ENCODE data around the gene LYPD4. TPM values are rescaled to one million over a fixed set of nuclear protein-coding genes. Genes with fewer than 3 reads are reported as not detected.

Gene LYPD4, protein sequence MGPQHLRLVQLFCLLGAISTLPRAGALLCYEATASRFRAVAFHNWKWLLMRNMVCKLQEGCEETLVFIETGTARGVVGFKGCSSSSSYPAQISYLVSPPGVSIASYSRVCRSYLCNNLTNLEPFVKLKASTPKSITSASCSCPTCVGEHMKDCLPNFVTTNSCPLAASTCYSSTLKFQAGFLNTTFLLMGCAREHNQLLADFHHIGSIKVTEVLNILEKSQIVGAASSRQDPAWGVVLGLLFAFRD
- total RNA-seq (2022; extraction: Qiagen RNA extraction; ENCODE audit: low read depth) = not detected in 5 replicates

DNA sequence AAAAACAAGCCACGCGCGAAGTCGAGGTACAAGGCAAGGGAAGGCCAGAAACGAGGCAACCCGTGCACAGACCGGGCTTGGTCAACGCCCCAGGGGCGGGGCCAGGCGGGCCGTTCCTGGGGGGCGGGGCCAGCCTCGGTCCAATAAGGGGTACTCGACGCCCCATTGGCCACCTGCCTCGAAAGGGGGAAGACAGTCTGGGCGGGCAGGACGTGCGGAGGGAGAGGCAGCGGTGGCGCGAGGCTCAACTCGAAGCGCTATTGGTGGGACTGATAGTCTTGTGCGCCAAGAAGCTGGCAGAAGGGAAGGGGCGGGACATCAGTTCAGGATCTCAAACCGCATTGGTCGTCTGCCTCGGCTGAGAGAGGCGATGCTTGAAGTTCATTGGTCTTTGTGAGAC, at the start of gene LYPD4:
Gene LYPD4 (minus strand): TSS at position 83 of the 400 bp plus-strand sequence. CDS start 5,398 bp downstream, outside the sequence.

DNA sequence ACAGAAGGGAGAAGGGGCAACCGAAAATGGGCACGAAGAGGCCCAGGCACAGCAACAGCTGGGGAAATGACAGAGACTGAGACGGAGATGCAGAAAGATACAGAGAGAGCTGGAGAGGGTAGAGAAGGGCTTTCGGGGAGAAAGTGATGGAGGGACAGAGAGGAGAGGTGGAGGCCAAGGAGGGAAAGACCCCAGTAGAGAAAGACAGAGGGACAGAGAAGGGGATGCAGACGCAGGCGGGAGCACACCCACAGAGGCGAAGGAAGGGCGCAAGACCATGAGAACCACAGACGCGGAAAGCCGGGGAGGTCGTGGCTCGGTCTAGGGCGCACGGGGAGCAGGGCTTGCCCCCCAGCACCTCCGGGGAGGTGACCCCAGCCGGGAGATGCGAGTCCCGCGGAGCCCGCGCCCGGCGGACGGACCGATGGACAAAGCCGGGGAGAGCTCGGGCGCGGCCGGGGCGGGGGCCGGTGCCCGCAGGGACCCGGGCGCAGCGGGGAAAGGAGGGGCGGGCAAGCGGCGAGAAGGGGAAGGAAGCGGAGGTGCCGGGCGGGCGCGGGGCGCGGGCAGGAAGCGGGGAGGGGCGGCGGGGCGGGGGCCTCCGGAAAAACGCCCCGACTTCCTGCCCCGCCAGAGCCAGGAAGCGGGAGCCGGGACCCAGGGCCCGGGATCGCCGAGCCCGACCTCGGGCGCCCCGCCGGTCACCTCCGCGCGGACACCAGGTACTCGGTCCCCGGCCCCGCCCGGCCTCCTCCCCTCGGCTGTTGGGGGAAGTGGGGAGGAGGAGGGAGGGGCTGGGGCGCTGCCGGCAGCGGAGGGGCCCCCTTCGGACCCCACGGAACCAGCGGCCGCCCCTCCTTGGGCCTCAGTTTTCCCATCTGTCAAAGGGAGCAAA, 38.3 kb upstream of the LYPD4 start, which contains the start of gene ARHGEF1:
Gene ARHGEF1 (plus strand): TSS at position 617 of the 895 bp plus-strand sequence. CDS start 4,899 bp downstream, outside the sequence.

DNA sequence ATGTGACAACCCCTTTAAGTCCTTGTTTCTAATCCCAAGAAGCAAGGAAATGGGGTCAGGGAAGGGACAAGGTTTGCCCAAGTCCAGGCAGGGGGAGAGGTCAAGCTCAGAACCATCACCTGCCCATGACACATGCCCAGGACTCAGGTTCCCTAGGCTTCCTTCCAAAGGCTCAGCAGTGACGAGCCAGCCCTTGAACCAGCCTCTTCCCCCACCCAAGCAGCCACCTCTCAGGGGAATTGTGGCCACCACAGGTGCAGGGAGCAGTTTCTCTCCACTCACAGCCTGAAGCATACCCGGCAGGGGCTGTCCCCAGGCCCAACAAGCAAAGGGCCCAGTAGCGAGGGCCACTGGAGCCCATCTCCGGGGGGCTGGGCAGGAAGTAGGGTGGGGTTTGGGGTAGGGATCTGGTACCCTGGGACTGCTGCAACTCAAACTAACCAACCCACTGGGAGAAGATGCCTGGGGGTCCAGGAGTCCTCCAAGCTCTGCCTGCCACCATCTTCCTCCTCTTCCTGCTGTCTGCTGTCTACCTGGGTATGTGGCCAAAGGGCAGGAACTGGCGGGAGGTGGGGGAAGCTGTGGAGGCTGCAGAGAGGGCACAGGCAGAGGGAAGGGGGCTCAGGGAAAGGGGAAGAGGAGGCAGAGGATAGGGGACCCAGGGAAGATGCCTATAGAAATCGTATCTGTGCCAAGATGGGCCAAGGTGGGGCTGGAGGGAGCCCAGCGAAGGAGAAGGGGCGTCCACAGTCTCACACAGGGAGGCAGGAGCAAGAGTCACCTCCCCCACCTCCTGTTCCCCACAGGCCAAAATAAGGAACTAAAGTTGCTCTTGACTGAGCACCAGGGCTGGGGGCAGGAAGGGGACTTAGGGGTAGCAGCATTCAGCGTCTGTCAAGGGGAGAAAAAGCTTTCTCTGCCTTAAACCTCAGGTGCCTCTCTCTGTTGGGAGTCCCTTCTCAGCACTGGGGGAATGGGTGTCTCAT, 32.7 kb upstream of the LYPD4 start, which contains the start of gene CD79A:
Gene CD79A (plus strand): TSS at position 433 of the 986 bp plus-strand sequence. CDS start 26 bp downstream, at position 459.

DNA sequence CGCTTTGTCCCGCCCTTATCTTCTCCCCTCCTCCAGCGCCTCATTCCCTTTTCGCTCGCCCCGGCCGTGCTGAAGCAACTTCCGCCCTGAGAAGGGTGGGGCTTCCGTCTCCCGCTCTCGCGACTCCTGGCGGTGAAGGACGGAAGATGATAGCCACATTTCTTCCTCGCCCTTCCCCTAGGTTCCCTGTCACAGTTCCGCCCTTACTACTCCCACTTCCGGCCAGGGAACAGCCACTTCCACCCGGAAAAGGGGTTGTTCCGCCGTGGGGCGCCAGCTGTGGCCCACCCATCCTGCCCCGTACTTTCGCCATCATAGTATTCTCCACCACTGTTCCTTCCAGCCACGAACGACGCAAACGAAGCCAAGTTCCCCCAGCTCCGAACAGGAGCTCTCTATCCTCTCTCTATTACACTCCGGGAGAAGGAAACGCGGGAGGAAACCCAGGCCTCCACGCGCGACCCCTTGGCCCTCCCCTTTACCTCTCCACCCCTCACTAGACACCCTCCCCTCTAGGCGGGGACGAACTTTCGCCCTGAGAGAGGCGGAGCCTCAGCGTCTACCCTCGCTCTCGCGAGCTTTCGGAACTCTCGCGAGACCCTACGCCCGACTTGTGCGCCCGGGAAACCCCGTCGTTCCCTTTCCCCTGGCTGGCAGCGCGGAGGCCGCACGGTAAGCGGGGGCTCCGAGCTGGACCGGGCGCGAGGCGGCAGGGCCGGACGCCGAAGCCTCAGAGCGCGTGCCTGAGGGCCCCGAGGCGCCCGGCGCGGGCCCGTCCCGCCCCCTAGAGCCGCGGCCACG, 15.3 kb upstream of the LYPD4 start, which contains the start of gene RPS19:
Gene RPS19 (plus strand): TSS at position 638 of the 801 bp plus-strand sequence. CDS start 520 bp downstream, outside the sequence.

DNA sequence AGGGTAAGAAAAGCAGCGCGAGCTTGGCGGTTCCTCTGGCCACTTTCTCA, 343 bp upstream of the LYPD4 start, which contains the start of gene DMRTC2:
Gene DMRTC2 (plus strand): TSS at position 42 of the 50 bp plus-strand sequence. CDS start 2,387 bp downstream, outside the sequence.

DNA sequence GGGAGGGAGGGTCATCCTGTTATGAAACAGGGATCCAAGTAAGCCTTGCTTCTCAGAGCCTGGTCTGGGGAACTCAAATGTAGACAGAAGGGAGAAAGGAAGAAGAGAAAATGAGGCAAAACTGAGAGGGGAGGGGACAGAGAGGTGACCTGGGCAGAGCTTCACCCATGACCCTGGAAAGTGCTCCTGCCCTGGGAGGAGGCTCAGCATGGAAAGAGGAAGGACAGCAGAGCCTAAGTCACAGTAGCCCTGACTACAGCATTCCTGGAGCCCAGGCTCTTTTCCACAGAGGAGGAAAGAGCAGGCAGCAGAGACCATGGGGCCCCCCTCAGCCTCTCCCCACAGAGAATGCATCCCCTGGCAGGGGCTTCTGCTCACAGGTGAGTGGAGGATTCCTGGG, 48.1 kb downstream of the LYPD4 start, which contains the start of gene CEACAM3:
Gene CEACAM3 (plus strand): TSS at position 226 of the 400 bp plus-strand sequence. CDS start 91 bp downstream, at position 317.

Other genes with a start within 250 kb of the LYPD4 start
- gene CEACAM4, start 217.6 kb downstream of the LYPD4 start, total RNA-seq (2022; extraction: Qiagen RNA extraction; ENCODE audit: low read depth) = not detected in 5 replicates
- 0.05 to 0.08 TPM in 2 of 5 replicates, not detected in the others for gene CEACAM7, start 156.4 kb downstream of the LYPD4 start, total RNA-seq (2022; extraction: Qiagen RNA extraction; ENCODE audit: low read depth)
- 1.8 to 2.6 TPM (median 2.4 TPM) in 5 replicates for gene CEACAM5, start 136.1 kb downstream of the LYPD4 start, total RNA-seq (2022; extraction: Qiagen RNA extraction; ENCODE audit: low read depth)
- gene CEACAM6, start 89.2 kb downstream of the LYPD4 start, total RNA-seq (2022; extraction: Qiagen RNA extraction; ENCODE audit: low read depth) = 20.9 to 30.9 TPM (median 27.0 TPM) in 5 replicates
- gene CEACAM3, start 48.1 kb downstream of the LYPD4 start, total RNA-seq (2022; extraction: Qiagen RNA extraction; ENCODE audit: low read depth) = not detected in 5 replicates
- not detected in 5 replicates for gene DMRTC2, start 359 bp upstream of the LYPD4 start, total RNA-seq (2022; extraction: Qiagen RNA extraction; ENCODE audit: low read depth)
- gene RPS19, start 15.6 kb upstream of the LYPD4 start, total RNA-seq (2022; extraction: Qiagen RNA extraction; ENCODE audit: low read depth) = 8,700 to 10,627 TPM (median 8,984 TPM) in 5 replicates
- gene CD79A, start 32.6 kb upstream of the LYPD4 start, total RNA-seq (2022; extraction: Qiagen RNA extraction; ENCODE audit: low read depth) = 1.1 to 1.2 TPM (median 1.1 TPM) in 5 replicates
- 78.2 to 125 TPM (median 109 TPM) in 5 replicates for gene ARHGEF1, start 38.5 kb upstream of the LYPD4 start, total RNA-seq (2022; extraction: Qiagen RNA extraction; ENCODE audit: low read depth)
- 0.20 to 0.45 TPM (median 0.28 TPM) in 5 replicates for gene ERFL, start 83.8 kb upstream of the LYPD4 start, total RNA-seq (2022; extraction: Qiagen RNA extraction; ENCODE audit: low read depth)
- gene RABAC1, start 114.6 kb upstream of the LYPD4 start, total RNA-seq (2022; extraction: Qiagen RNA extraction; ENCODE audit: low read depth) = 198 to 238 TPM (median 225 TPM) in 5 replicates
- 4.1 to 5.7 TPM (median 4.9 TPM) in 5 replicates for gene ATP1A3, start 149.5 kb upstream of the LYPD4 start, total RNA-seq (2022; extraction: Qiagen RNA extraction; ENCODE audit: low read depth)
- 0.41 to 0.65 TPM (median 0.54 TPM) in 5 replicates for gene GRIK5, start 225.5 kb upstream of the LYPD4 start, total RNA-seq (2022; extraction: Qiagen RNA extraction; ENCODE audit: low read depth)
- gene ZNF574, start 231.5 kb upstream of the LYPD4 start, total RNA-seq (2022; extraction: Qiagen RNA extraction; ENCODE audit: low read depth) = 33.0 to 41.5 TPM (median 35.7 TPM) in 5 replicates

Measured in A549 treated with DMSO at 1 μM for 4 hours (cell line).